Progenitor cell of endocrine pancreas (in vitro differentiated cells): ENCODE results near the gene FLNC. TPM values are rescaled to one million over a fixed set of nuclear protein-coding genes. Genes with fewer than 3 reads are reported as not detected.

Experiments used
- DNase-seq: peaks from one replicate; pipeline ENCODE4 v3.0.0; 2021; ENCODE audit warnings: low spot score; ENCODE audit not compliant: unreplicated experiment
- H3K27ac Mint-ChIP-seq: 2 replicates; pipeline ENCODE4 v1.8.0; 2021; ENCODE audit warnings: mild to moderate bottlenecking, moderate library complexity, mixed read lengths
- H3K27me3 Mint-ChIP-seq: 2 replicates; pipeline ENCODE4 v1.8.0; 2021; ENCODE audit warnings: mixed read lengths
- H3K36me3 Mint-ChIP-seq: 2 replicates; pipeline ENCODE4 v1.8.0; 2022; ENCODE audit warnings: mixed read lengths; ENCODE audit not compliant: insufficient read depth
- H3K4me1 Mint-ChIP-seq: 2 replicates; pipeline ENCODE4 v1.8.0; 2021; ENCODE audit warnings: low read depth, mixed read lengths
- H3K4me3 Mint-ChIP-seq: 2 replicates; pipeline ENCODE4 v1.8.0; 2021; ENCODE audit warnings: low read depth, mild to moderate bottlenecking, moderate library complexity, mixed read lengths
- H3K9me3 Mint-ChIP-seq: 2 replicates; pipeline ENCODE4 v1.8.0; 2021; ENCODE audit warnings: low read depth, mixed read lengths
- total RNA-seq: library from RNA; stranded (reverse); gene quantifications from 2 replicates; pipeline ENCODE4 v1.2.1, GENCODE V29; 2021
- TF ChIP-seq, protein P1 (sequence below): fragments of 200-600 bp; sonication (generic); IDR thresholded peaks from one replicate; pipeline ENCODE4 v1.5.0; 2021; ENCODE audit warnings: antibody characterized with exemption, mild to moderate bottlenecking; ENCODE audit not compliant: unreplicated experiment

The FLNC gene
- total RNA-seq, 1 donor from 2014 or later = 6.9 TPM

DNA sequence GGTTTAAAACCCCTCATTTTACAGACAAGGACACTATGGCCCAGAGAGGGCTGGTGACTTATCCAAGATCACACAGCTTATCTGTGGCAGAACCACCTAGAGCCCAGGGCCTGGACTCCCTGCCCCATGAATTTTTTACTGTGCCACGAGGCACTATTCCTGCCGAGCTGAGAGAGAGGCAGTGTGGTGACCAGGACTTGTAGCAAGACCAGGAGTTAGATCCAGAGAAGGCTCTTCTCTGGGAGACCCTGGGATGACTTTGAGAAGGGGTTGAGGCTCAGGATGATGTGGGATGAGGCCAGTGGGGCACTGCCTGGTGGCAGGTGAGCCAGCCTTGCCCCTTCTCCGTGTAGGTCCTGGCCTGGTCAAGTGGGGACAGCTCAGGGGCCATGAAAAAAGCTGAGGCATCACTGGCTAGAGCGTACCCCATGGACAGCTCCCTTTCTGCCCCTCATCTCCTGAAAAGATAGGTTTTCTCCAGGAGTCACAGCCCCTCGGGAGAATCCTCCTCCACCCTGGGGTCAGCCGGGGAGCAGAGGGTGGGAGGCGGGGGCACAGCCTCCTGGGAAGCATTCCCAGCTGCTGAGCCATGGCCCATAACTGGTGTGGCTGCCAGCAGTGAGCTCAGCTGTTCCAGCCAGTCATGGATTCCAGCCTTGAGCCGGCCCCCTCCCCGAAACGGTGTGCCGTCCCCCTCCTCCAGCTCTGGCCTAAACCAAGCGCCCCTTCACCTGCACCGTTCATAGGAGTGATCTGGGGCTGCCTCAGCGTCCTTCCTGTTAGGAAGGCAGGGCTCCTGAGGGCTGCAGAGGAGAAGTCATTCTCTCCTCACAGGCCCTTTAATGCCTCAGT, 5.8 kb downstream of the FLNC start:
- TF ChIP-seq, protein P1, sequence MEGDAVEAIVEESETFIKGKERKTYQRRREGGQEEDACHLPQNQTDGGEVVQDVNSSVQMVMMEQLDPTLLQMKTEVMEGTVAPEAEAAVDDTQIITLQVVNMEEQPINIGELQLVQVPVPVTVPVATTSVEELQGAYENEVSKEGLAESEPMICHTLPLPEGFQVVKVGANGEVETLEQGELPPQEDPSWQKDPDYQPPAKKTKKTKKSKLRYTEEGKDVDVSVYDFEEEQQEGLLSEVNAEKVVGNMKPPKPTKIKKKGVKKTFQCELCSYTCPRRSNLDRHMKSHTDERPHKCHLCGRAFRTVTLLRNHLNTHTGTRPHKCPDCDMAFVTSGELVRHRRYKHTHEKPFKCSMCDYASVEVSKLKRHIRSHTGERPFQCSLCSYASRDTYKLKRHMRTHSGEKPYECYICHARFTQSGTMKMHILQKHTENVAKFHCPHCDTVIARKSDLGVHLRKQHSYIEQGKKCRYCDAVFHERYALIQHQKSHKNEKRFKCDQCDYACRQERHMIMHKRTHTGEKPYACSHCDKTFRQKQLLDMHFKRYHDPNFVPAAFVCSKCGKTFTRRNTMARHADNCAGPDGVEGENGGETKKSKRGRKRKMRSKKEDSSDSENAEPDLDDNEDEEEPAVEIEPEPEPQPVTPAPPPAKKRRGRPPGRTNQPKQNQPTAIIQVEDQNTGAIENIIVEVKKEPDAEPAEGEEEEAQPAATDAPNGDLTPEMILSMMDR = no peak
- Mint-ChIP-seq H3K27me3 (peaks cover 28% of the 10 kb centered on the region), H3K9me3 (no peaks in the 10 kb centered on the region), H3K27ac (no peak overlapping the region), H3K4me1 (peaks cover 5% of the 10 kb centered on the region), H3K4me3 (no peak overlapping the region), H3K36me3 (no peaks in the 10 kb centered on the region)
- DNase-seq = no peak

- TF ChIP-seq, protein P1 = no peak
- H3K27ac Mint-ChIP-seq = no peak overlapping the region
- H3K4me3 Mint-ChIP-seq = no peak overlapping the region
- peaks cover 20% of the 10 kb centered on the region for H3K27me3 Mint-ChIP-seq
- H3K36me3 Mint-ChIP-seq = no peaks in the 10 kb centered on the region
- DNase-seq = no peak
- peaks cover 3% of the 10 kb centered on the region for H3K4me1 Mint-ChIP-seq
- no peaks in the 10 kb centered on the region for H3K9me3 Mint-ChIP-seq
Measured at GRCh38 chr7:128836729-128837348, 6.6 kb downstream of the FLNC start.

GRCh38 chr7:128837521-128837921, 7.3 kb downstream of the FLNC start:
- Mint-ChIP-seq H3K27me3 (peaks cover 16% of the 10 kb centered on the region), H3K36me3 (no peaks in the 10 kb centered on the region), H3K4me3 (no peak overlapping the region), H3K4me1 (peaks cover 2% of the 10 kb centered on the region), H3K9me3 (no peaks in the 10 kb centered on the region), H3K27ac (no peak overlapping the region)
- TF ChIP-seq, protein P1 = no peak
- no peak for DNase-seq

- Mint-ChIP-seq H3K9me3 (no peaks in the 10 kb centered on the region), H3K4me1 (peaks cover 1% of the 10 kb centered on the region), H3K36me3 (no peaks in the 10 kb centered on the region), H3K27ac (no peak overlapping the region), H3K4me3 (no peak overlapping the region), H3K27me3 (peaks cover 14% of the 10 kb centered on the region)
- TF ChIP-seq, protein P1 = no peak
- DNase-seq = no peak
Measured at GRCh38 chr7:128838109-128838779, 8.0 kb downstream of the FLNC start.

GRCh38 chr7:128838981-128839731, 8.9 kb downstream of the FLNC start:
- DNase-seq = no peak
- Mint-ChIP-seq H3K27ac (no peak overlapping the region), H3K4me3 (no peak overlapping the region), H3K9me3 (no peaks in the 10 kb centered on the region), H3K27me3 (peaks cover 7% of the 10 kb centered on the region), H3K36me3 (no peaks in the 10 kb centered on the region), H3K4me1 (no peaks in the 10 kb centered on the region)
- TF ChIP-seq, protein P1 = no peak
